Uterus (tissue), 2 donors: ENCODE results near the gene PLA2G3.

ENCODE experiments used
- CTCF ChIP-seq, 4 experiments: fragments of 200-600 bp in 2 of 4; fragments of 450-650 bp in 2 of 4; sonication (generic) in 2 of 4; IDR thresholded peaks; one replicate each; pipeline ENCODE4 v1.5.1; 2016 to 2019; ENCODE audit warnings: antibody characterized with exemption in 4 of 4, mild to moderate bottlenecking in 2 of 4, moderate library complexity in 1 of 4
- POLR2A ChIP-seq, 2 donors: fragments of 450-650 bp; IDR thresholded peaks; one replicate each; pipeline ENCODE4 v1.6.1; 2016; ENCODE audit warnings: antibody characterized with exemption in 2 of 2, mild to moderate bottlenecking in 1 of 2, moderate library complexity in 1 of 2

GRCh38 chr22:31120230-31120629 is 20.1 kb downstream of the PLA2G3 start:
- no peak for TF ChIP-seq CTCF (IDR thresholded peaks at IDR 0.05)
- no peak for TF ChIP-seq POLR2A (IDR thresholded peaks at IDR 0.05)
